HG03097 (cell line): ENCODE data around the gene DDX21.
"Not testable (repeated sequence)": the region's sequence is repeated elsewhere in the genome, so short reads cannot be mapped to it uniquely, and the experiment has no call there.

Experiments used
- ATAC-seq: cut with Tn5 transposase; IDR thresholded peaks from one replicate; pipeline ENCODE4 v1.9.1; 2021; ENCODE audit not compliant: unreplicated experiment, low FRiP score

Gene DDX21

DNA sequence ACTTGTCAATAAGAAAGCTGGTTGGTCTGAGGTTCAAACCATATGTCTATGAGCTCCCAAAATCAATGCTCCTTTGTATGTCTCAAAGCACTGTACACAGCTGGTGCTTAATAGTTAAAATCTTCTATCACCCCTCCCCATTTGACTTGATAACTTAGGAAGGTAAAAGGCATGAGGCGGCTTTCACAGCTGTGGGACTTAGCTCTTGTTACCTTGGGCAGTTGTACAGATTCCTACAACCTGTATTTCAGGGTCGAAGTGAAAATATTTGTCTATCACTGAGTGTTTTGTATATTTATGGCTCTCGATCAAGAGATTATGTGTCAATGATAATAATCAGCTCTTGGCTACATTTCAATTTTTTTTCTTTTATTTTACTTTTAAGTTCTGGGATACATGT lies 31.6 kb downstream of the DDX21 start:
- ATAC-seq: no peak

DNA sequence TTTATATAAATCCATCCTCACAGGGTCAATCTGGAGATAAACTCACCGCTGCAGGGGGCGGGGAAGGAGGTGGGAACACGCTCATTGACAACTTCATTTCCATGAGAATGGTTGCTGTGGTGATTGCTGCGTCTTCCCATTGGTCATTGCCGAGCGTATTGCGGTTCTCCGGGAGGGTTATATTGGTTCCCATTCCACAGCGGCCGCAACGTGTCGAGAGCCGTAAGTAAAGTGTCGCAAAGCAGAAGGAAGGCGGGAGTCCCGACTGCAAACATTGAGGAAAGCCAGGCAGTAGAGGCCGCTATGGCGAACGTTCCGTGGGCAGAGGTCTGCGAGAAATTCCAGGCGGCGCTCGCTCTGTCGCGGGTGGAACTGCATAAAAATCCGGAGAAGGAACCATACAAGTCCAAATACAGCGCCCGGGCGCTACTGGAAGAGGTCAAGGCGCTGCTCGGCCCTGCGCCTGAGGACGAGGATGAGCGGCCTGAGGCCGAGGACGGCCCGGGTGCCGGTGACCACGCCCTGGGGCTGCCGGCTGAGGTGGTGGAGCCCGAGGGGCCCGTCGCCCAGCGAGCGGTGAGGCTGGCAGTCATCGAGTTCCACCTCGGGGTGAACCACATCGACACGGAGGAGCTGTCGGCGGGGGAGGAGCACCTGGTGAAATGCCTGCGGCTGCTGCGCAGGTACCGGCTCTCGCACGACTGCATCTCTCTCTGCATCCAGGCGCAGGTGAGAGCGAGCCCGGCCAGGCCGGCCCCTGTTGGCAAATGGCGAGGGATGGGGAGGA lies 32.8 kb downstream of the DDX21 start, which contains the start of gene KIFBP:
Gene KIFBP, plus strand, starts transcription at position 274 of the 787 bp plus-strand sequence. Its CDS starts 30 bp downstream, at position 304.
- peak; percentile 69 for ATAC-seq

DNA sequence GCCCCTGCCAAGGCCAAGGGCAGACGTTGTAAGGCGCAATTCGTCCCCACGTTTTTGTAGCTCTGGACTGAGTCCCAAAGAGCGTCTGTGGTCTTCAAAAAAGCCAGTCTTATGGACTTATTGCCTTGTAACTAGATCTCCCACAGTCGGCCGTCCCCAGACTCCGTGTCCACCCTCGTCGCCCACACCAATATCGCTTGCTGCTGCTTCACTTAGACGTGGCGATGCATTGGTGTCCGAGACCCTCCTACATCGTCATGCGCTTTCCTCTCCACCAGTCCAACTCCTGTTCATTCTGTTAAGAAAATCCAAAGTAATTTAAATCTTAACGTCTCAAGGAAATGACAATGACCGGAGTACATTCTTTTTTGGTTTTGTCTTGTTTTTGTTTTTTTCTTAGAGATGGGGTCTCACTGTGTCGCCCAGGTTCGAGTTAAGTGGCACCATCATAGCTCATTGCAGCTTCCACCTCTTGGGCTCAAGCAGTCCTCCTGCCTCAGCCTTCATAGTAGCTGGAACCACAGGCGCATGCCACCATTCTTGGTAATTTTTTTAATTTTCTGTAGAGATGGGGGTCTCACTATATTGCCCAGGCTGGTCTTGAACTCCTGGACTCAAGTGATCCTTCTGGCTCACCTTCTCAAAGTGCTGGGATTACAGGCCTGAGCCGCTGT lies 33.5 kb downstream of the DDX21 start:
- ATAC-seq: no peak

DNA sequence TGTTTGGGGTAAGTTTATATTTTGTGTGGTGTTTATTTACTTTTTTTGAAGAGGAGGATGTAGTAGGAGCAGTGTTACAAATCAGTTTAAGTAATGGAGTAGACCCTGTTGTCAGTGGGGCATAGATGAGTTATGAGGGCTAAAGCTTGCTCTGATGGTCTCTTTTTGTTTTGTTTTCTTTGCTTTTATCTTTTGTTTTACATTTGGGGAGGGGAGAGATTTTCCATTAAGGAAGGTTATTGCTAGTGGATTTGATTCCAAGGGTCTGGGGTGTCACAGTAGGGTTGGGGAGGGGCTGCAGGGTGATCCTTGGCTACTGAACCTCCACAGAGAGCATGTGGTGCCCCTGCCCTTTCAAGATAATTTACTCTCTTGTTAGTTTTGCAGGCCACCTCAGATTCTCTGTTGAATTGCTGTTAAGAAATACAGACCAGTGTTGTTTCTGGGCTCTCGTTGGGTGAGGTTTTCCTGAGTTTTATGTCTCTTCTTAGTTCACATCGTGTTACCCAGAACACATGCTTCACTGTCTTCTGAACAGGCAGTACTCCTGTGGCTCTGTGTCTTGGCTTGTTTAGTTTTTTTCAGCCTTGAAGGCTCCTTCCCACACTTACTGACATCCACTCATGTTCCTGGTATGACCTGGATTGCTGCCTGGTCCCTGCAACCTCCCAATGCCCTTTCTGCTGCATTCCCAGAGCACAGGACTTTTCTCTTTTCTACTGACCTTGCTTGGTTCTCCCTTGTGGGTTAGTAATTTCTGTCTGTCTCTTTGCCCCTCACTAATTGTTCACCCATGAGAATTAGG lies 36.9 kb downstream of the DDX21 start:
- no peak for ATAC-seq

DNA sequence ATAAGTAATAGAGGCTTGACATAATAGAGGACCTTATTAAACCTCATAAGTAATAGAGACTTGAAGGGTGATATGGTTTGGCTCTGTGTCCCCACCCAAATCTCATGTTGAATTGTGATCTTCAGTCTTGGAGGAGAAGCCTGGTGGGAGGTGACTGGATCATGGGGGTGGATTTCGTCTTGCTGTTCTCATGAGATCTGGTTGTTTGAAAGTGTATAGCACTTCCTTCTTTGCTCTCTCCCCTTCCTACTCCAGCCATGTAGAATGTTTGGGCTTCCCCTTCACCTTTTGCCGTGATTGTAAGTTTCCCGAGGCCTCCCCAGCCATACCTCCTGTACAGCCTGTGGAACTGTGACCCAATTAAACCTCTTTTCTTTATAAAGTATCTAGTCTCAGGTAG lies 41.2 kb downstream of the DDX21 start:
- ATAC-seq: no peak

DNA sequence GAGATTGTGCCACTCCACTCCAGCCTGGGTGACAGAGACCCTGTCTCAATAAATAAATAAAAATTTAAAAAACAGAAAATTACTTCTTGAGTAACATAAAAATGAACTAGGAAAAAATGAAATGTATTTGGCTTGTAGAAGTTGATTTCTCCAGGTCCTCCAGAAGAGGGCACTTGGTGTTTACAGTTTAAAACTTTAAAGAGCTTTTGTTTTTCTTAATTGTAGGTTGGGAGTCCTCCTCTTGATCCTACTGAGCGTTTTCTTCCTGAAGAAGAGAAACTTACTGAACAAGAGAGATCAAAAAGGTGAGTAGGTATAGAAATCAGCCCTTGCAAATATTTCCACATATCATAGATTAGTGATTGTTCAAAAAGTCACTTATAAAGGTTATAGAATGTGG lies 48.9 kb downstream of the DDX21 start:
- no peak for ATAC-seq

DNA sequence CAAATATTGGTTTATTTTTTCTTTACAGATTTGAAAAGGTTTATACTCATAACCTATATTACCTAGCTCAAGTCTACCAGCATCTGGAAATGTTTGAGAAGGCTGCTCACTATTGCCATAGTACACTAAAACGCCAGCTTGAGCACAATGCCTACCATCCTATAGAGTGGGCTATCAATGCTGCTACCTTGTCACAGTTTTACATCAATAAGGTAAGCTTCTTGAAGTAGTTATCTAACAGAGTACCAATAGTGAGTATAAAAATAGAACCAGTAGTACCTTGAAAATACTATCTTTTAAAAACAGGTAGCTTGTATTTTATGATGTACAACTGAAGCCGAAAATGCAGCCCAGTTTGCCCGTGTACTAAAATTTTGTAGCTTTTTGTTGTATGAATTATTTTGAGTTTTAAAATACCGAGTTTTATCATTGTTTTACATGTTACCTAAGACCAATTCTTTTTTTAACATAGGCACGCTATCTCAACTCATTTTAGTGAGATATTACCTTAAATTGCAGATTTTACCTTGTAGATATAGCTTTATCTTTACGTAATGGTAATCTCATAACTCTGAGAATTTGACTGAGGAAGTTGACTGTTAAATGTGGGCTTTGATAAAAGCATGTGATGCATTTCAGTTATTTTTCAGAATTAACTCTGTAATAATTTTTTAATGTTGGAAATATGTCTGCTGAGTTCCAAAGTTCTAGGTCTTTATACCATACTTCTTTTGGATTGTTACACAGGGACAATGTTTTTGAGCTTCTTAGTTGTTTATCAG lies 49.9 kb downstream of the DDX21 start:
- no peak for ATAC-seq

DNA sequence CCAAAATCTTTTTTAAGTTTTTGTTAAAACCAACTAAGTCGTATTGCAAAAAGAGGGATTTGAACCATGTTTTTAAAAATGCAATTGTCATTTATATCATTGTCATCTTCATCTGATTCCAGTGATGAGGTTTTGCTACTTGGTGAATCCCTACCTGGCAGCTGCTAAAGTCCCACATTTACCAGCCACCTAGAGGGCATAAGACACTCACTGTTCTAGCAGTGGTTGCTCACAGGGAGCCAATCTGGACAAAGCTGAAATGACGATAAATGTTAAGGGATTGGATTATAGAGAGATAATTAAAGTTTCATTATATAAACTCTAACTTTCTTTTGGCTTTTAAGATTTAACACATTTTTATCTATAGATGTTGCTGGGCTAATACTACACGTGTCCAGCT lies 51.3 kb downstream of the DDX21 start:
- no peak for ATAC-seq

DNA sequence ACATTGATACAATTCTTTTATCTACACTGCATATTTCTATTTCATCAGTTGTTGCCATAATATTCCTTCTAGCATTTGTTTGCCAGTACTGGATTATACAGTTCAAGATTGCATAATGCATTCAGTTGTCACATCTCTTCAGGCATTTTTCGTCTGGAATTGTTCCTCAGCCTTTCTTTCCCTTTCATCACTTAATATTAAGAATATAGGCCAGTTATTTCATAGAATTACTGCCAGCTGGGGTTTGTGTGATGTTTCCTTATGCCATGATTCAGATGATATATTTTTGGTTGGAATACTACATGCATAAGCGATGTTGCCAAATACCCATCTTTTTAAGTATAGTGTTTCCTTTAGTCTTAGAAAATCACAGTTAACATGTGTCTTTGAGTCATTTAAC lies 53.4 kb downstream of the DDX21 start:
- ATAC-seq: no peak

DNA sequence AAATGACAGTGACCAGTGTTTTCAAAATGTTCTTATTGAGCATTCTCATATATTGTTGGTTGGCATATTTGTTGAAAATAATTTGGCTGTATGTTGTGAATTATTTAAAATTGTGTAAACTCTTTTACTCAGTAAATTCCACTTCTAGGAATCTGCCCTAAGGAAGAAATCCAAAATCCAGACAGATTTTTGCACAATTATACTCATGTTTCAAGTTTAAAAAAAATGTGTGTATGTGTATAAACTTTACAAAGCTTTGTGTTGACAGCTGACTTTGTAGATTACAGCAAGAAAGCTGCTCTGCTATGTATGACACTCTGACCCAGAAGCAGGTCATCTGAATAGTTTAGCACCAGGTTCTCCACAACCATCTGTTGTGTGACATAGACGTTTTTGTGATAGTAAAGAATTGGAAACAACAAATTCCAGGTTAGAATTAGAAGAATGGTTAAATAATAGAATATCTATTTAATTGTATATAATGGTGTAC lies 54.2 kb downstream of the DDX21 start:
- ATAC-seq: no peak

DNA sequence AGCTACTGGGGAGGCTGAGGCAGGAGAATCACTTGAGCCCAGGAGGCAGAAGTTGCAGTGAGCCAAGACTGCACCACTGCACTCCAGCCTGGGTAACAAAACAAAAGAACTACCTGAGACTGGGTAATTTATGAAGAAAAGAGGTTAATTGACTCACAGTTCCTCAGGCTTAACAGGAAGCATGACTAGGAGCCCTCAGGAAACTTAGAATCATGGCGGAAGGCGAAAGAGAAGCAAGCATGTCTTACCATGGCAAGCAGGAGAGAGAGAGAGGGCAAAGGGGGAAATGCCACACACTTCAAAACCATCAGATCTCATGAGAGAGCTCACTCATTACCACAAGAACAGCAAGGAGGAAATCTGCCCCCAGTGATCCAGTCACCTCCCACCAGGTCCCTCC lies 56.8 kb downstream of the DDX21 start:
- not testable (repeated sequence) for ATAC-seq

DNA sequence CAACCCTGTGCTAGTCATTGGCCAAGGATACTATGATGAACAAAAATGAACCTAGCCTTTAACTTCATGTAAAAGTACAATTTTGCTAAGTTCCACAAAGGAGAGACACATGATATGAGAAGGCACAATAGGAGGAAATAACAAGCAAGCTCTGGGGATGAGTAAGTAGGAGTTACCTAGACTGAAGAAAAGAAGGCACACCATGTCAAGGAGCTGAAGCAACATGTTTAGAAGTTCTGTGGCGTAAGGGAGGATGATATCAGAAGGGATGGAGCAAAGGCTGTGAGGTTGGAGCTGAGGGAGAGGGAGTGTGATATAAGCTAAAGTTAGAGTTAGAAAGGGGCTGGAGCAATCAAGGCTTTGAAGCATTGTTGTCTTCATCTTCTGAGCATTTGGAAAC lies 58.2 kb downstream of the DDX21 start:
- ATAC-seq: no peak

DNA sequence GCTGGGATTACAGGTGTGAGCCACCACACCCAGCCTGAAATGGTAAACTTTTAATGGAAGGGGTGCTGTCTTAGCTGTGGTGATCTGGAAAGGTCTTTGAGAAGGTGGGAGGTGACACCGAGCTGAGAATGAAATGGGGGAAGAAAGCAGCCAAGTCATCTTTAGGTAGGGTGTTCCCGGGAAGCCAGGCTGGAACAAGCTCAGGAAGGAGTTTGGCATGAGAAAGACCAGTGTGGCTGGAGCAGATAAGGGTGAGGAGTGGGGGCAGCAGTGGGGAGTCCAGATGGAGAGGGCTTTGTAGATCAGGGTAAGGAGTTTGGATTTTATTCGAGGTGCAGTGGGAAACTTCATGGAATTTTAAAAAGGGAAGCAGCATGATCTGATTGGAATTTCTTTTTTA lies 62.6 kb downstream of the DDX21 start:
- ATAC-seq: no peak

DNA sequence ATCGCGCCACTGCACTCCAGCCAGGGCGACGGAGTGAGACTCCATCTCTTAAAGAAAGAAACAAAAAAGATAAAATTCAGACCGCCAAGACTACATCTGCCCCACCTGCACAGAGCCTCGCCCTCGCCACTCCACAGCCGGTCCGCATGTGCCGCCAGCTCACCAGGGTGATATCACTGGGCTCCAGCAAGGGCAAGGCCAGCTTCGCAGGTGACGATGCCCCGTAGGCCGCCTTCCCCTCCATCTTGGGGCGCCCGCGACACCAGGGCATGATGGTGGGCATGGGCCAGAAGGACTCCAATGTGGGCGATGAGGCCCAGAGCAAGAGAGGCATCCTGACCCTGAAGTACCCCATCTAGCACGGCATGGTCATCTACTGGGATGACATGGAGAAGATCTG lies 66.6 kb downstream of the DDX21 start:
- ATAC-seq: no peak

DNA sequence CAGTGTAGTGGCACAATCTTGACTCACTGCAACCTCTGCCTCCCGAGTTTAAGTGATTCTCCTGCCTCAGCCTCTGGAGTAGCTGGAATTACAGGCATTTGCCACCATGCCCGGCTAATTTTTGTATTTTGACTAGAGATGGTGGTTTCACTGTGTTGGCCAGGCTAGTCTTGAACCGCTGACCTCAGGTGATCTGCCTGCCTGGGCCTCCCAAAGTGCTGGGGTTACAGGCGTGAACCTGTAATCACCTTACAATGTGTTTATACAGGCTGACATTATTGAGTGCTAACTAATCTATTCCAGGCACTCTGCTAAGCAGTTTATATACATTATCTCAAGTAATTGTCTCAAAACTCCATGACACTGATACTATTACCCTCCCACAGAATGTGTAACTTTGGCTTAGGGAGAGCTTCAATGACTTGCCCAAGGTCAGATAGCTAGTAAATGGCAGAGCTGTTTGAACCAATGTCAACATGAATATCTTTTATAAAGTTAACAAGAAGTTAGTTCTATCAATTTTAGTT lies 69.5 kb downstream of the DDX21 start:
- ATAC-seq: no peak

DNA sequence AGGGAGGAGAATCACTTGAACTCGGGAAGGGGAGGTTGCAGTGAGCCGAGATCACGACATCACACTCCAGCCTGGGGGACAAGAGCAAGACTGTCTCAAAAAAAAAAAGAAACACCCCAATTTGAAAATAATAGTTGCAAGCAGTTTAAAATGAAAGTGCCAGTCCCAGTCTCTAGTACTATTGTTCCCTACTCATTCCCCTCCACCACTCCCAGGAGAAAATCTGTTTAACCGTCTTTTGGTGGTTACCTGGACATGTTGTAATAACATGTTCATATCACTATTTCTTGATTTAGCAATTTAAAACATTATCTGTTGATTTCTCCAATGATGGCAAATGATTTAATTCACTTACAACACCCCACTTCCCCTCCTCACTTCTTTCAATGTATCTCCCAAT lies 77.3 kb downstream of the DDX21 start:
- no peak for ATAC-seq
